ENCODE data around the gene CEP41.

The CEP41 gene

DNA sequence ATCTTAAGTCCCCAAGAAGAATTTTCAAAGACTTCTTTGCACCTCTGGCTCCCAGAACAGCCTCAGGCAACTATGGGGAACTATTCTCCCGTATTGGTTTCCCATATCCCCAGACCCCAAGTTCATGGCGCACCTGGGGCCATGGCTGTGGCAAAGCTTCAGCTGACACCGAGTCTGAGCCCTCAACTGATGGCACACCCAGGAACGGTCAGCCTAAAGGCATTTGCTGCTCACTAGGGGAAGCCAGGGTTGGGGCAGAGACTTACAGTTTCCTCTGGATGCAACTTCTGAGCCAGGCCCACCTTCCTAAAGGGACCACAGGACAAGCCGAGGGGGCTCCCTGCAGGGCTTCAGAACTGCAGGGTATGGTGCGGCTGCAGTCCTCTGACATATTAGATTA lies 74.3 kb downstream of the CEP41 start:
- H3K27ac ChIP-seq, result no peak overlapping the region

DNA sequence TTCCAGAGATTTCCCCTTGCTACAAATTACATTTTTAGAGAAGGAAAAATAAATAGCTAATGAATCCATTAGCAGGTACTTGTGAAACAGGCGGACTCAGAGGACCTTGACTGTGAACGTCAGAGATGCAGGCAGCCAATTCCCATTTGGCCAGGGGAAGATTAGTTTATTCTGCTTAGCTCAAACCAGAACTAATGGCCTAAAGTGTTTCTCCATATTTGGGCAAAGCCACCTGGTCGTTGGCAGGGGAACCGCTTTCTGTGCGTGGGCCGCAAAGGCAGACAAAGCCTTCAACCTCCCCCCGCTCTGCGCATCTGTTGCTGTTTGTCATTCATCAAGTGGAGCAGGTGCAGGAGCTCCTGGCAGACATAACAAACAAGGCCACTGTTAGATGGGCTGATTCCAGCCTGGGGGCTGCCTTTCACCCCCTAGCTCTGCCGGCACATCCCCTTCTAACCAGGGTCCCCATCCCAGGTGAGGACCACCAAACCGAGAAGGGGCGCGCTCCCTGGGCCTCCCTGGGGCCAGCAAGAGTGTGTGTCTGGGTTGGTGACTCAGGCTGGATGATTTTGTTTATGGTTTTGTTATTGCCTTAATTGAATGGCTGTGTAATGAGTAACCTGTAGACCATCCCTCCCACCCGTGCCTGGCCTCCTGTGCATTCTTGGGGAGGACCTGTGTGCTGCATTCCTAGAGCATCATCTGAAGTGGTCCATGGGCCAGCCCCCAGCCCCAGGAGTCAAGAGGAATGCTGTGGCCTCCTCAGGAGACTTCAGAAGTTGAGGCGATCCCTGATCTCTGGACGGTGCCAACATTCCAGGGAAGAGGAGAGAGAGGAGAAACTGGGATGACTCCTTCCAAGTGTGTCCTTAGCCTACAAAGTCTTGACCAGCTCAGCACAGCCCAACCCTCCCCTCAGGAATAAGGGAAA lies 75.0 kb downstream of the CEP41 start:
- no peak overlapping the region for H3K4me2 ChIP-seq (ENCODE audit: low read length)
- TF ChIP-seq, protein P1, sequence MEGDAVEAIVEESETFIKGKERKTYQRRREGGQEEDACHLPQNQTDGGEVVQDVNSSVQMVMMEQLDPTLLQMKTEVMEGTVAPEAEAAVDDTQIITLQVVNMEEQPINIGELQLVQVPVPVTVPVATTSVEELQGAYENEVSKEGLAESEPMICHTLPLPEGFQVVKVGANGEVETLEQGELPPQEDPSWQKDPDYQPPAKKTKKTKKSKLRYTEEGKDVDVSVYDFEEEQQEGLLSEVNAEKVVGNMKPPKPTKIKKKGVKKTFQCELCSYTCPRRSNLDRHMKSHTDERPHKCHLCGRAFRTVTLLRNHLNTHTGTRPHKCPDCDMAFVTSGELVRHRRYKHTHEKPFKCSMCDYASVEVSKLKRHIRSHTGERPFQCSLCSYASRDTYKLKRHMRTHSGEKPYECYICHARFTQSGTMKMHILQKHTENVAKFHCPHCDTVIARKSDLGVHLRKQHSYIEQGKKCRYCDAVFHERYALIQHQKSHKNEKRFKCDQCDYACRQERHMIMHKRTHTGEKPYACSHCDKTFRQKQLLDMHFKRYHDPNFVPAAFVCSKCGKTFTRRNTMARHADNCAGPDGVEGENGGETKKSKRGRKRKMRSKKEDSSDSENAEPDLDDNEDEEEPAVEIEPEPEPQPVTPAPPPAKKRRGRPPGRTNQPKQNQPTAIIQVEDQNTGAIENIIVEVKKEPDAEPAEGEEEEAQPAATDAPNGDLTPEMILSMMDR (IDR thresholded peaks at IDR 0.05), result no peak
- no peaks in the 10 kb centered on the region for H3K4me1 ChIP-seq
- H3K27ac ChIP-seq, result no peak overlapping the region
- no peak overlapping the region for H3K4me3 ChIP-seq (ENCODE audit: low read depth, low read length)
- H3K27me3 ChIP-seq (ENCODE audit: control insufficient read depth, insufficient read depth, low read length), result no peaks in the 10 kb centered on the region
- no peaks in the 10 kb centered on the region for H3K9me3 ChIP-seq (ENCODE audit: control insufficient read depth, low read length)
- no peaks in the 10 kb centered on the region for H3K79me2 ChIP-seq
- H3K9ac ChIP-seq, result no peak overlapping the region
- H2AFZ ChIP-seq, result no peak overlapping the region
- H3K36me3 ChIP-seq (ENCODE audit: control insufficient read depth, insufficient read depth, low read length), result no peaks in the 10 kb centered on the region

More for the DNA sequence above, 74.3 kb downstream of the CEP41 start:
- no peak overlapping the region for H3K4me2 ChIP-seq (ENCODE audit: low read length)
- H3K27me3 ChIP-seq (ENCODE audit: control insufficient read depth, insufficient read depth, low read length), result no peaks in the 10 kb centered on the region
- H3K9ac ChIP-seq, result no peak overlapping the region
- no peaks in the 10 kb centered on the region for H3K4me1 ChIP-seq
- no peak overlapping the region for H3K4me3 ChIP-seq (ENCODE audit: low read depth, low read length)
- no peaks in the 10 kb centered on the region for H3K79me2 ChIP-seq
- H3K36me3 ChIP-seq (ENCODE audit: control insufficient read depth, insufficient read depth, low read length), result no peaks in the 10 kb centered on the region
- H2AFZ ChIP-seq, result no peak overlapping the region
- H3K9me3 ChIP-seq (ENCODE audit: control insufficient read depth, low read length), result no peaks in the 10 kb centered on the region
- TF ChIP-seq, protein P1 (IDR thresholded peaks at IDR 0.05), result no peak

DNA sequence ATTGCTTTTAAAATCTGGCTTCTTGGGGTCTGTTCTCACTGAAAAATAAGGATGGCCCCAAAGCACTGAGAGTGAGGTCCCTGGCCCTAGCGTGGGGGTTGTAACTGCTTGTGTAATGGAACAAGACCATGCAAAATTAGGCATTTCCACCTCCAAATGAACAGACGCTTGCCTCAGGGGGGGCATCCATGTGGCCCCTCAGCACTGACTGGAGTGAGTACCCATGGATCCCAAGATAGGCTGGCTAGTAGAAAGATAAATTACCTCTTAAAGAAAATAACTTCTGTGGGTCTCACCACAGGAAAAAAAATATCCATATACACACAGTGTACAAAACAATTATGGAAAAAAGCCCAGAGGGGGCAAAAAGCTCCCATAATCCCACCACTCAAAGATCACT lies 75.7 kb downstream of the CEP41 start:
- Histone ChIP-seq H2AFZ (no peak overlapping the region), H3K27ac (no peak overlapping the region), H3K27me3 (ENCODE audit: control insufficient read depth, insufficient read depth, low read length) (no peaks in the 10 kb centered on the region), H3K79me2 (no peaks in the 10 kb centered on the region), H3K4me1 (no peaks in the 10 kb centered on the region), H3K4me3 (ENCODE audit: low read depth, low read length) (no peak overlapping the region), H3K9me3 (ENCODE audit: control insufficient read depth, low read length) (no peaks in the 10 kb centered on the region), H3K9ac (no peak overlapping the region), H3K36me3 (ENCODE audit: control insufficient read depth, insufficient read depth, low read length) (no peaks in the 10 kb centered on the region), H3K4me2 (ENCODE audit: low read length) (no peak overlapping the region)
- TF ChIP-seq, protein P1 (IDR thresholded peaks at IDR 0.05), result no peak

DNA sequence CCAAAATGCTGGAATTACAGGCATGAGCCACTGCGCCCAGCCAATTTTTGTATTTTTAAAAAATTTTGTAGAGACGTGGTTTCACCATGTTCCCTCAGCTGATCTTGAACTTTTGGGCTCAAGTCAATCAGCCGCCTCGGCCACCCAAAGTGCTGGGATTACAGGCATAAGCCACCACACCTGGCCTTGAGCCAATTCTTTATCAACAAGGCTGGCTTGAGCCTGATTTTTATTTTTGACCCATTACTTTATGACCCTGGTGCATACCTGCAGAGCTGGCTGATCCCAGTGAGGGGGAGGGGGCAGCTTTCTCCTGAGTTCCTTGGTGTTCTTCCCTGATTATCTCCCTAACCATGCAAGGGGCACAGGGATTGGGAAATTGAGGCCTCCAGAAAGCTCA lies 76.4 kb downstream of the CEP41 start:
- Histone ChIP-seq H3K79me2 (no peaks in the 10 kb centered on the region), H3K27me3 (ENCODE audit: control insufficient read depth, insufficient read depth, low read length) (no peaks in the 10 kb centered on the region), H3K36me3 (ENCODE audit: control insufficient read depth, insufficient read depth, low read length) (no peaks in the 10 kb centered on the region), H3K9ac (no peak overlapping the region), H3K27ac (no peak overlapping the region), H2AFZ (no peak overlapping the region), H3K4me3 (ENCODE audit: low read depth, low read length) (no peak overlapping the region), H3K4me2 (ENCODE audit: low read length) (no peak overlapping the region), H3K9me3 (ENCODE audit: control insufficient read depth, low read length) (no peaks in the 10 kb centered on the region), H3K4me1 (no peaks in the 10 kb centered on the region)
- TF ChIP-seq, protein P1 (IDR thresholded peaks at IDR 0.05), result no peak
